HCT116 (cell line): Measurements from ENCODE around the gene EIF4A3. TPM values are rescaled to one million over a fixed set of nuclear protein-coding genes. Genes with fewer than 3 reads are reported as not detected.

Source experiments
- ATAC-seq: fragments of 200-7000 bp; cut with Tn5 transposase; 2 replicates; pipeline ENCODE4 v1.9.1; 2020; ENCODE audit warnings: mild to moderate bottlenecking, moderate library complexity
- BruUV-seq: library from RNA; stranded (reverse); fragments of 400-500 nt; replicated peaks from 2 replicates; lab custom pipeline; 2021; lab: Mats Ljungman, UMichigan
- CTCF ChIA-PET: fragments of 300-600 bp; sonication (Branson Sonifier 250); formaldehyde crosslinking; loops from one replicate; lab custom pipeline; 2021; ENCODE audit warnings: antibody characterized with exemption; lab: Charles Lee
- POLR2A ChIA-PET: fragments of 300-600, 350-600 bp; sonication (Branson Sonifier 250); formaldehyde crosslinking; loops from one replicate; lab custom pipeline; 2021; ENCODE audit warnings: antibody characterized with exemption; lab: Charles Lee
- RAD21 ChIA-PET, 2 experiments: fragments of 300-600 bp; sonication (Branson Sonifier 250); formaldehyde crosslinking; loops; one replicate each; lab custom pipeline; 2023; ENCODE audit warnings: low total read pairs in 2 of 2; ENCODE audit not compliant: uncharacterized antibody in 2 of 2, unreplicated experiment in 2 of 2, low non-redundant PET in 1 of 2; lab: Charles Lee
- DNase-seq: peaks from one replicate; pipeline ENCODE4 v3.0.0-alpha.2; 2010; ENCODE audit warnings: low read depth, low spot score
- H2AFZ ChIP-seq: fragments of 200-600 bp; shearing (Covaris generic), sonication (generic); 2 replicates; pipeline ENCODE4 v1.6.1; 2017; ENCODE audit warnings: low read depth, mixed run types, mixed read lengths, antibody characterized with exemption, low read length; ENCODE audit not compliant: poor library complexity, severe bottlenecking
- H3K27ac ChIP-seq: 2 replicates; pipeline ENCODE4 v1.5.1; 2012; ENCODE audit warnings: low read depth, low read length
- H3K27me3 ChIP-seq: fragments of 200-600 bp; sonication (generic); 2 replicates; pipeline ENCODE4 v1.6.1; 2016; ENCODE audit warnings: mixed run types, low read length, mixed read lengths; ENCODE audit not compliant: insufficient read depth
- H3K36me3 ChIP-seq, 2 experiments: fragments of 200-500 bp in 1 of 2; fragments of 200-600 bp in 1 of 2; sonication (Bioruptor generic) in 1 of 2; sonication (generic) in 1 of 2; 2 replicates each; pipeline versions ENCODE4 v1.5.1 to v1.6.1; 2014 to 2016; ENCODE audit warnings: low read length in 2 of 2, inconsistent platforms in 1 of 2, mixed read lengths in 1 of 2, mixed run types in 1 of 2; ENCODE audit not compliant: insufficient read depth in 2 of 2, control insufficient read depth in 1 of 2
- H3K4me1 ChIP-seq, 2 experiments: fragments of 200-600 bp in 1 of 2; sonication (generic) in 1 of 2; 2 replicates each; pipeline versions ENCODE4 v1.5.1 to v1.6.1; 2012 to 2017; ENCODE audit warnings: low read length in 2 of 2, inconsistent platforms in 1 of 2, mild to moderate bottlenecking in 1 of 2, mixed read lengths in 1 of 2, mixed run types in 1 of 2, moderate library complexity in 1 of 2; ENCODE audit not compliant: insufficient read depth in 2 of 2, control insufficient read depth in 1 of 2
- H3K4me2 ChIP-seq: fragments of 200-600 bp; sonication (generic); 2 replicates; pipeline ENCODE4 v1.6.1; 2017; ENCODE audit warnings: mixed run types, low read length, mixed read lengths
- H3K4me3 ChIP-seq, 2 experiments: fragments of 200-600 bp in 1 of 2; sonication (generic) in 1 of 2; replicated peaks in 1 of 2; 2 replicates each; pipeline ENCODE4 v1.5.1; 2011 to 2016; ENCODE audit warnings: low read length in 2 of 2, control low read depth in 1 of 2, low read depth in 1 of 2, mild to moderate bottlenecking in 1 of 2, mixed read lengths in 1 of 2, mixed run types in 1 of 2
- H3K79me2 ChIP-seq: fragments of 200-600 bp; sonication (generic); 2 replicates; pipeline ENCODE4 v1.6.1; 2017; ENCODE audit warnings: mild to moderate bottlenecking, mixed run types, low read length, moderate library complexity, mixed read lengths; ENCODE audit not compliant: insufficient read depth
- H3K9ac ChIP-seq: fragments of 200-600 bp; sonication (generic); 2 replicates; pipeline ENCODE4 v1.6.1; 2016; ENCODE audit warnings: low read length, mixed read lengths
- H3K9me2 ChIP-seq: fragments of 200-600 bp; sonication (generic), shearing (Covaris generic); 2 replicates; pipeline ENCODE4 v1.6.1; 2017; ENCODE audit warnings: mixed run types, mild to moderate bottlenecking, moderate library complexity; ENCODE audit not compliant: insufficient read depth
- H3K9me3 ChIP-seq, 2 experiments: fragments of 200-500 bp in 1 of 2; fragments of 200-600 bp in 1 of 2; sonication (Bioruptor generic) in 1 of 2; sonication (generic) in 1 of 2; 2 replicates each; pipeline ENCODE4 v1.6.1; 2014 to 2017; ENCODE audit warnings: low read length in 2 of 2, mixed read lengths in 2 of 2, inconsistent platforms in 1 of 2, low read depth in 1 of 2, mild to moderate bottlenecking in 1 of 2, mixed run types in 1 of 2, moderate library complexity in 1 of 2; ENCODE audit not compliant: control insufficient read depth in 1 of 2, insufficient read depth in 1 of 2
- H4K20me1 ChIP-seq: fragments of 200-600 bp; sonication (generic), shearing (Covaris generic); 2 replicates; pipeline ENCODE4 v1.6.1; 2017; ENCODE audit warnings: mixed run types, mild to moderate bottlenecking, moderate library complexity; ENCODE audit not compliant: insufficient read depth
- CTCF ChIP-seq, 3 experiments: fragments of 200-600 bp in 1 of 3; sonication (generic) in 1 of 3; IDR thresholded peaks in 2 of 3; conservative IDR thresholded peaks in 1 of 3; 2 replicates each; pipeline ENCODE4 v1.5.1; 2012 to 2017; ENCODE audit warnings: low read depth in 2 of 3, low read length in 2 of 3, antibody characterized with exemption in 1 of 3, borderline replicate concordance in 1 of 3, control low read depth in 1 of 3, mild to moderate bottlenecking in 1 of 3, mixed read lengths in 1 of 3, mixed run types in 1 of 3, moderate library complexity in 1 of 3; ENCODE audit not compliant: insufficient read depth in 1 of 3
- EGR1 ChIP-seq: IDR thresholded peaks from 2 replicates; pipeline ENCODE4 v1.6.1; 2012; ENCODE audit warnings: low read depth
- ELF1 ChIP-seq: IDR thresholded peaks from 2 replicates; pipeline ENCODE4 v1.6.1; 2012; ENCODE audit warnings: low read depth, borderline replicate concordance
- MAX ChIP-seq: IDR thresholded peaks from 2 replicates; pipeline ENCODE4 v1.6.1; 2012
- SIN3A ChIP-seq: IDR thresholded peaks from 2 replicates; pipeline ENCODE4 v1.6.1; 2012; ENCODE audit warnings: low read depth
- SP1 ChIP-seq: IDR thresholded peaks from 2 replicates; pipeline ENCODE4 v1.6.1; 2012; ENCODE audit warnings: low read depth
- TCF7L2 ChIP-seq: IDR thresholded peaks from 2 replicates; pipeline ENCODE4 v1.7.0; 2011; ENCODE audit warnings: borderline replicate concordance, inconsistent platforms; ENCODE audit not compliant: insufficient read depth, insufficient read length; ENCODE audit errors: extremely low read depth
- ZBTB33 ChIP-seq: IDR thresholded peaks from 2 replicates; pipeline ENCODE4 v1.6.1; 2011; ENCODE audit warnings: mild to moderate bottlenecking, low read length, moderate library complexity; ENCODE audit not compliant: insufficient replicate concordance; ENCODE audit errors: extremely low read depth
- intact Hi-C: fragments of 100-400 bp; cut with micrococcal nuclease; formaldehyde crosslinking; loops from 2 replicates; pipeline ENCODE4 v1.10.0; 2022
- total RNA-seq: library from RNA; stranded (reverse); gene quantifications from one replicate; pipeline ENCODE4 v1.2.1, GENCODE V29; 2021; ENCODE audit not compliant: unreplicated experiment

Gene EIF4A3
- total RNA-seq, 1 experiment from 2014 or later = 248 TPM

- H3K4me2 ChIP-seq = no peak overlapping the region
- H3K9ac ChIP-seq = no peak overlapping the region
- DNase-seq (no peak), ATAC-seq (no peak)
- no peaks in the 10 kb centered on the region for H3K36me3 ChIP-seq
- H4K20me1 ChIP-seq = no peaks in the 10 kb centered on the region
- no peak overlapping the region for H2AFZ ChIP-seq
- RAD21 ChIA-PET = no interaction called here
- POLR2A ChIA-PET = no interaction called here
- H3K4me1 ChIP-seq = peaks cover 5 to 12% of the 10 kb centered on the region in 2 experiments
- no peak for TF ChIP-seq ELF1
- TF ChIP-seq MAX = no peak
- no peak for TF ChIP-seq CTCF (IDR thresholded peaks at IDR 0.05 in 2 of 3, conservative IDR thresholded peaks at IDR 0.05 in 1 of 3; ENCODE audit: borderline replicate concordance in 1 of 3, insufficient read depth in 1 of 3, low read depth in 2 of 3, low read length in 2 of 3)
- no peak for TF ChIP-seq ZBTB33
- TF ChIP-seq SIN3A = no peak
- TF ChIP-seq EGR1 = no peak
- no peak for TF ChIP-seq TCF7L2
- no peak for TF ChIP-seq SP1
- CTCF ChIA-PET = no interaction called here
- H3K9me3 ChIP-seq = no peaks in the 10 kb centered on the region
- H3K27ac ChIP-seq = no peak overlapping the region
- H3K27me3 ChIP-seq = no peaks in the 10 kb centered on the region
- H3K4me3 ChIP-seq = no peak overlapping the region
- intact Hi-C loops = no loop called here
- no TSS peak for BruUV-seq
- H3K9me2 ChIP-seq = no peaks in the 10 kb centered on the region
- H3K79me2 ChIP-seq = no peaks in the 10 kb centered on the region
Observed at GRCh38 chr17:80095844-80096475, 51.0 kb downstream of the EIF4A3 start.
